HEK293 (cell line): ENCODE results near the gene MPV17L.

Experiments used
- SETDB1 ChIP-seq: IDR thresholded peaks from one replicate; pipeline ENCODE4 v1.6.1; 2017; ENCODE audit warnings: mild to moderate bottlenecking, low read length, moderate library complexity, mixed read lengths; ENCODE audit not compliant: insufficient read length
- ZBTB8A ChIP-seq: fragments of 450-650 bp; formaldehyde crosslinking; IDR thresholded peaks from 2 replicates; pipeline ENCODE4 v1.5.1; 2016; ENCODE audit warnings: missing biosample characterization, missing genetic modification characterization
- ZNF423 ChIP-seq: fragments of 450-650 bp; formaldehyde crosslinking; IDR thresholded peaks from 2 replicates; pipeline ENCODE4 v1.5.1; 2016; ENCODE audit warnings: missing biosample characterization, missing genetic modification characterization
- ZNF426 ChIP-seq: fragments of 450-650 bp; formaldehyde crosslinking; IDR thresholded peaks from 2 replicates; pipeline ENCODE4 v1.5.1; 2017; ENCODE audit warnings: missing biosample characterization, missing genetic modification characterization, mild to moderate bottlenecking, inconsistent platforms, moderate library complexity
- TF ChIP-seq, protein P1 (sequence below): fragments of 450-650 bp; formaldehyde crosslinking; IDR thresholded peaks from 2 replicates; pipeline ENCODE4 v1.5.1; 2016; ENCODE audit warnings: missing biosample characterization, missing genetic modification characterization

DNA sequence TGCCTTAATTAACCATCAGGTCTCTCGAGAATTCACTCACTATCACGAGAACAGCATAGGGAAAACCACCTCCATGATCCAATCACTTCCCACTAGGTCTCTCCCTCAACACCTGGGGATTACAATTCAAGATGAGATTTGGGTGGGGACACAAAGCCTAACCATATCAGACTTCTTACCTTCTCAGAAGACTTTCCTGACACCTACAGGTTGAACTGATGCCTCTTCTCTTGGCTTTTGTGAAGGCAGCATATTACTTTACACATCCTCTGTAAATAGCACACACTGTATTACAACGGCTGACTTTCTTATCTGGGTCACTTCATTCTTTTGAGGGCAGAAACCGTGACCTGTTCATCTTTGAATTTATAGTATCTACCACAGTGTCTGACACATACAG is 62.4 kb downstream of the MPV17L start:
- TF ChIP-seq ZNF426, result no peak
- TF ChIP-seq, protein P1, sequence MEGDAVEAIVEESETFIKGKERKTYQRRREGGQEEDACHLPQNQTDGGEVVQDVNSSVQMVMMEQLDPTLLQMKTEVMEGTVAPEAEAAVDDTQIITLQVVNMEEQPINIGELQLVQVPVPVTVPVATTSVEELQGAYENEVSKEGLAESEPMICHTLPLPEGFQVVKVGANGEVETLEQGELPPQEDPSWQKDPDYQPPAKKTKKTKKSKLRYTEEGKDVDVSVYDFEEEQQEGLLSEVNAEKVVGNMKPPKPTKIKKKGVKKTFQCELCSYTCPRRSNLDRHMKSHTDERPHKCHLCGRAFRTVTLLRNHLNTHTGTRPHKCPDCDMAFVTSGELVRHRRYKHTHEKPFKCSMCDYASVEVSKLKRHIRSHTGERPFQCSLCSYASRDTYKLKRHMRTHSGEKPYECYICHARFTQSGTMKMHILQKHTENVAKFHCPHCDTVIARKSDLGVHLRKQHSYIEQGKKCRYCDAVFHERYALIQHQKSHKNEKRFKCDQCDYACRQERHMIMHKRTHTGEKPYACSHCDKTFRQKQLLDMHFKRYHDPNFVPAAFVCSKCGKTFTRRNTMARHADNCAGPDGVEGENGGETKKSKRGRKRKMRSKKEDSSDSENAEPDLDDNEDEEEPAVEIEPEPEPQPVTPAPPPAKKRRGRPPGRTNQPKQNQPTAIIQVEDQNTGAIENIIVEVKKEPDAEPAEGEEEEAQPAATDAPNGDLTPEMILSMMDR (tag by site-specific recombination), result no peak
- TF ChIP-seq ZNF423 (tag by site-specific recombination), result no peak
- TF ChIP-seq ZBTB8A, result no peak
- TF ChIP-seq SETDB1, result no peak
